H1 (cell line): ENCODE measurements around the gene LCN9. TPM values are rescaled to one million over a fixed set of nuclear protein-coding genes. Genes with fewer than 3 reads are reported as not detected.

Source experiments
- CTCF ChIA-PET: fragments of 300-600 bp; sonication (Branson Sonifier 250); formaldehyde crosslinking; loops from one replicate; lab custom pipeline; 2021; ENCODE audit not compliant: partially characterized antibody; lab: Charles Lee
- POLR2A ChIA-PET: fragments of 300-600 bp; sonication (Branson Sonifier 250); formaldehyde crosslinking; loops from one replicate; lab custom pipeline; 2021; ENCODE audit warnings: inconsistent platforms; ENCODE audit not compliant: partially characterized antibody; lab: Charles Lee
- DNase-seq, 2 experiments: peaks; one replicate each; pipeline versions ENCODE4 v3.0.0 to v3.0.0-alpha.2; 2010 to 2022; ENCODE audit warnings: low spot score in 2 of 2, low read depth in 1 of 2, mixed read lengths in 1 of 2
- FAIRE-seq: peaks from 2 replicates; lab custom pipeline; 2011; peaks lifted over from hg19 to GRCh38; lab: Jason Lieb, UNC
- H2AFZ ChIP-seq: 2 replicates; pipeline ENCODE4 v1.8.1; 2012; ENCODE audit warnings: low read length, inconsistent platforms
- H2AK5ac ChIP-seq: 2 replicates; pipeline ENCODE4 v1.6.1; 2013; ENCODE audit warnings: low read depth, low read length
- H2BK120ac ChIP-seq: replicated peaks from 2 replicates; pipeline ENCODE3; 2013; ENCODE audit warnings: low read depth, low read length, inconsistent platforms
- H2BK12ac ChIP-seq: 2 replicates; pipeline ENCODE4 v1.6.1; 2013; ENCODE audit warnings: low read depth, low read length
- H2BK15ac ChIP-seq: 2 replicates; pipeline ENCODE4 v1.6.1; 2013; ENCODE audit warnings: low read length
- H2BK20ac ChIP-seq: 2 replicates; pipeline ENCODE4 v1.6.1; 2013; ENCODE audit warnings: low read length
- H2BK5ac ChIP-seq: 2 replicates; pipeline ENCODE4 v1.6.1; 2013; ENCODE audit warnings: low read depth, low read length
- H3K14ac ChIP-seq: 2 replicates; pipeline ENCODE4 v1.6.1; 2013; ENCODE audit warnings: inconsistent platforms; ENCODE audit not compliant: insufficient read length
- H3K18ac ChIP-seq: 2 replicates; pipeline ENCODE4 v1.6.1; 2013; ENCODE audit warnings: low read length; ENCODE audit errors: extremely low read depth
- H3K23ac ChIP-seq: 2 replicates; pipeline ENCODE4 v1.6.1; 2013; ENCODE audit warnings: inconsistent platforms; ENCODE audit not compliant: insufficient read length
- H3K23me2 ChIP-seq: 2 replicates; pipeline ENCODE4 v1.6.1; 2013; ENCODE audit warnings: low read depth, low read length
- H3K27ac ChIP-seq: 2 replicates; pipeline ENCODE4 v1.6.1; 2011; ENCODE audit warnings: low read depth, low read length, inconsistent platforms
- H3K27me3 ChIP-seq, 4 experiments: replicated peaks in 1 of 4; 1 replicate in 1 of 4; 2 replicates in 3 of 4; pipeline versions ENCODE4 v1.6.1 to v1.8.1; 2011 to 2013; ENCODE audit warnings: low read length in 3 of 4, mild to moderate bottlenecking in 3 of 4, inconsistent platforms in 2 of 4, mixed read lengths in 2 of 4, moderate library complexity in 1 of 4; ENCODE audit not compliant: control insufficient read depth in 3 of 4, insufficient read depth in 3 of 4; ENCODE audit errors: extremely low read depth in 1 of 4
- H3K36me3 ChIP-seq, 4 experiments: 2 replicates each; pipeline versions ENCODE4 v1.6.1 to v1.8.1; 2011 to 2013; ENCODE audit warnings: mild to moderate bottlenecking in 4 of 4, low read length in 3 of 4, moderate library complexity in 2 of 4, control low read depth in 1 of 4, inconsistent platforms in 1 of 4; ENCODE audit not compliant: insufficient read depth in 4 of 4, control insufficient read depth in 2 of 4
- H3K4ac ChIP-seq: replicated peaks from 2 replicates; pipeline ENCODE3; 2013; ENCODE audit warnings: low read length, low read depth, mixed read lengths, inconsistent platforms; ENCODE audit not compliant: insufficient read length
- H3K4me1 ChIP-seq, 4 experiments: replicated peaks in 1 of 4; 1 replicate in 1 of 4; 2 replicates in 3 of 4; pipeline versions ENCODE4 v1.6.1 to v1.8.1; 2011 to 2013; ENCODE audit warnings: low read length in 3 of 4, inconsistent platforms in 2 of 4, mixed read lengths in 1 of 4; ENCODE audit not compliant: insufficient read depth in 4 of 4, control insufficient read depth in 3 of 4
- H3K4me2 ChIP-seq, 2 experiments: 2 replicates each; pipeline versions ENCODE4 v1.6.1 to v1.8.1; 2011 to 2013; ENCODE audit warnings: low read depth in 2 of 2, low read length in 2 of 2, control low read depth in 1 of 2, inconsistent platforms in 1 of 2, mild to moderate bottlenecking in 1 of 2; ENCODE audit not compliant: insufficient read depth in 1 of 2
- H3K4me3 ChIP-seq, 4 experiments: fragments of 200-600, 300-600 bp in 1 of 4; sonication (generic), shearing (Covaris generic), sonication (Bioruptor Twin) in 1 of 4; 2 replicates each; pipeline versions ENCODE4 v1.5.1 to v1.8.1; 2011 to 2016; ENCODE audit warnings: low read length in 4 of 4, low read depth in 3 of 4, control low read depth in 2 of 4, inconsistent platforms in 2 of 4, mild to moderate bottlenecking in 2 of 4, mixed read lengths in 1 of 4, moderate library complexity in 1 of 4; ENCODE audit not compliant: insufficient read depth in 2 of 4; ENCODE audit errors: extremely low read depth in 1 of 4
- H3K56ac ChIP-seq: replicated peaks from 2 replicates; pipeline ENCODE3; 2013; ENCODE audit warnings: low read depth, mild to moderate bottlenecking, mixed read lengths, low read length, inconsistent platforms; ENCODE audit not compliant: insufficient read length
- H3K79me1 ChIP-seq: 2 replicates; pipeline ENCODE4 v1.6.1; 2013; ENCODE audit warnings: low read depth, low read length, control low read depth
- H3K79me2 ChIP-seq, 2 experiments: 2 replicates each; pipeline versions ENCODE4 v1.6.1 to v1.8.1; 2012 to 2013; ENCODE audit warnings: low read length in 2 of 2, mild to moderate bottlenecking in 2 of 2, inconsistent platforms in 1 of 2; ENCODE audit not compliant: insufficient read depth in 2 of 2, control insufficient read depth in 1 of 2
- H3K9ac ChIP-seq, 4 experiments: replicated peaks in 1 of 4; 1 replicate in 1 of 4; 2 replicates in 3 of 4; pipeline versions ENCODE4 v1.6.1 to v1.8.1; 2011 to 2013; ENCODE audit warnings: low read depth in 3 of 4, low read length in 3 of 4, control low read depth in 2 of 4, mild to moderate bottlenecking in 2 of 4, moderate library complexity in 2 of 4, inconsistent platforms in 1 of 4; ENCODE audit errors: extremely low read depth in 1 of 4
- H3K9me3 ChIP-seq, 2 experiments: 2 replicates each; pipeline versions ENCODE4 v1.6.1 to v1.8.1; 2012 to 2013; ENCODE audit warnings: mild to moderate bottlenecking in 2 of 2, moderate library complexity in 2 of 2, control low read depth in 1 of 2, inconsistent platforms in 1 of 2, low read depth in 1 of 2, low read length in 1 of 2, mixed read lengths in 1 of 2; ENCODE audit not compliant: insufficient read depth in 2 of 2
- H4K20me1 ChIP-seq, 2 experiments: replicated peaks in 1 of 2; 2 replicates each; pipeline versions ENCODE3 to v1.8.1; 2011 to 2013; ENCODE audit warnings: inconsistent platforms in 2 of 2, low read length in 2 of 2, mild to moderate bottlenecking in 1 of 2; ENCODE audit not compliant: insufficient read depth in 2 of 2, control insufficient read depth in 1 of 2
- H4K5ac ChIP-seq: 2 replicates; pipeline ENCODE4 v1.6.1; 2013; ENCODE audit warnings: low read length, low read depth, mixed read lengths, inconsistent platforms; ENCODE audit not compliant: insufficient read length
- H4K8ac ChIP-seq: 2 replicates; pipeline ENCODE4 v1.8.0; 2013; ENCODE audit warnings: mild to moderate bottlenecking, moderate library complexity, low read length, inconsistent platforms; ENCODE audit not compliant: insufficient read depth; ENCODE audit errors: extremely low read depth
- H4K91ac ChIP-seq: replicated peaks from 2 replicates; pipeline ENCODE3; 2013; ENCODE audit warnings: low read length, mixed read lengths, inconsistent platforms; ENCODE audit not compliant: insufficient read length
- ASH2L ChIP-seq: fragments of 200-600, 300-600 bp; sonication (generic); IDR thresholded peaks from one replicate; pipeline ENCODE4 v1.7.1; 2017; ENCODE audit warnings: low read length
- BACH1 ChIP-seq: IDR thresholded peaks from 2 replicates; pipeline ENCODE4 v1.6.1; 2012; ENCODE audit warnings: low read length, improper control_type of control experiment
- CBX5 ChIP-seq: fragments of 300-800, 300-1000 bp; sonication (generic); IDR thresholded peaks from 2 replicates; pipeline ENCODE4 v1.7.1; 2016; ENCODE audit warnings: antibody characterized with exemption, low read length, low read depth
- CTBP2 ChIP-seq: IDR thresholded peaks from 2 replicates; pipeline ENCODE4 v1.7.0; 2011; ENCODE audit warnings: borderline replicate concordance, mild to moderate bottlenecking, moderate library complexity, mixed read lengths, low read length; ENCODE audit not compliant: insufficient read depth, insufficient read length
- EZH2 ChIP-seq: fragments of 200-600 bp; sonication (generic); IDR thresholded peaks from 2 replicates; pipeline ENCODE4 v1.7.1; 2012; ENCODE audit warnings: low read depth, mild to moderate bottlenecking, moderate library complexity, low read length, inconsistent platforms; ENCODE audit not compliant: severe bottlenecking
- KDM1A ChIP-seq: fragments of 200-600, 300-600 bp; sonication (generic); IDR thresholded peaks from 2 replicates; pipeline ENCODE4 v1.7.1; 2016; ENCODE audit warnings: mild to moderate bottlenecking, low read length, borderline replicate concordance
- NANOG ChIP-seq: IDR thresholded peaks from 2 replicates; pipeline ENCODE4 v1.6.1; 2011; ENCODE audit warnings: low read length, low read depth, mild to moderate bottlenecking, inconsistent platforms; ENCODE audit not compliant: insufficient read depth, poor library complexity, severe bottlenecking
- RNF2 ChIP-seq: fragments of 200-900, 300-1000 bp; sonication (generic); IDR thresholded peaks from 2 replicates; pipeline ENCODE4 v1.7.1; 2016; ENCODE audit warnings: borderline replicate concordance, low read depth, mild to moderate bottlenecking, antibody characterized with exemption, low read length; ENCODE audit not compliant: poor library complexity, severe bottlenecking; ENCODE audit errors: missing control alignments
- TCF12 ChIP-seq: IDR thresholded peaks from 2 replicates; pipeline ENCODE4 v1.6.1; 2011; ENCODE audit warnings: low read depth, mild to moderate bottlenecking, low read length
- WGBS, 2 experiments: shearing (Covaris generic) in 1 of 2; methylation state at CpG; one replicate each; pipeline versions ENCODE4 v1.1.6 to v1.1.7; 2013 to 2015; ENCODE audit warnings: low lambda C conversion rate in 2 of 2, mixed read lengths in 2 of 2, inconsistent platforms in 1 of 2, low coverage in 1 of 2, missing lambda C conversion rate in 1 of 2; ENCODE audit not compliant: insufficient replicate concordance in 2 of 2, insufficient coverage in 1 of 2, insufficient read length in 1 of 2; ENCODE audit errors: extremely low coverage in 1 of 2, missing lambda C conversion rate in 1 of 2; 5-methylcytosine and 5-hydroxymethylcytosine counted together
- polyA plus RNA-seq, 7 experiments: library from polyadenylated mRNA; depleted of rRNA in 3 of 7; stranded (reverse) in 5 of 7; unstranded in 2 of 7; fragments of >200 nt in 5 of 7; fragments of 200-250 nt in 2 of 7; gene quantifications; 1 replicate in 5 of 7; 2 replicates in 1 of 7; 4 replicates in 1 of 7; pipeline versions ENCODE4 v1.2.1 to v1.2.3, GENCODE V29; 2011 to 2013; ENCODE audit warnings: missing spikeins in 2 of 7, mixed read lengths in 2 of 7
- total RNA-seq: library from RNA; stranded (reverse); fragmentation: NEBNext Ultra II Directional; extraction: Animal tissue kit (Norgen Biotek cat#: 25700); gene quantifications from 2 replicates; pipeline ENCODE4 v1.2.1, GENCODE V29; 2021
- TF ChIP-seq, protein P1 (sequence below): IDR thresholded peaks from 2 replicates; pipeline ENCODE4 v1.6.1; 2011; ENCODE audit warnings: low read depth, mild to moderate bottlenecking, low read length; ENCODE audit not compliant: insufficient read depth

Gene LCN9
- total and polyA plus RNA-seq, 2 of the 8 experiments (the other 6 are each of a cell fraction or from before 2014, with no cell fraction given): 2.3 to 3.1 TPM

DNA sequence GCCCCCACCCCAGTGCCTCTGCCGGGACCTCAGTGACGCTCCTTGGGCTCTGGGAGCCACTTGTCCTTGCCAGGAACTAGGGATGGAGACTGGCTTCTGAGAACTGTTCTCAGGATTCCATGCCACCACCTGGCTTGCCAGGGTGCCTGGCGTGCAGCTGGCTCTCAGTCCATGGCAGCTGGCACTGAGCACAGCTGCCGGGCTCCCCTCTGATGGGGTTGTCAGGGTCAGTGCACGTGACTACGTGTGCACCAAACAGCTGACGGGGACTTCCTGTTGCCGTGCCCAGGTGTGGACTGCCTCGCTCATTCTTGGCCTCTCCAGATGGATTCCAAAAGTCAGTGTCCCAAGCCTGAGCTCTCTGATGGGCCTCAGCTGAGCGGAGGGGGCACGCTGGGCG, 48.3 kb downstream of the LCN9 start:
- no peak overlapping the region for H4K5ac ChIP-seq
- FAIRE-seq (no peak), DNase-seq (no peak)
- ChIA-PET CTCF (interaction anchor here (1.0 to 1.7 kb wide), 6 partner anchors 9 to 108 kb away, joined by 3 to 6 read pairs (median 4); partner anchors contain the start of gene KCNT1), POLR2A (interaction anchor here (0.7 kb wide), 1 partner anchor 16 kb away, joined by 3 read pairs; no protein-coding TSS in a partner anchor)
- no peak overlapping the region for H3K56ac ChIP-seq
- H2BK12ac ChIP-seq: no peak overlapping the region
- H3K79me2 ChIP-seq: no peaks in the 10 kb centered on the region
- H2BK20ac ChIP-seq: no peak overlapping the region
- H2AK5ac ChIP-seq: no peak overlapping the region
- H3K23ac ChIP-seq: no peak overlapping the region
- peaks cover 0 to 3% (median 0%) of the 10 kb centered on the region in 4 experiments; a peak in 1 of 7 replicates for H3K4me1 ChIP-seq
- H3K36me3 ChIP-seq: no peaks in the 10 kb centered on the region
- no peak overlapping the region; the same call in 1 of the 2 replicates for H4K8ac ChIP-seq
- no peak overlapping the region for H2BK5ac ChIP-seq
- no peak overlapping the region for H3K9ac ChIP-seq
- no peak overlapping the region for H3K4me2 ChIP-seq
- H3K79me1 ChIP-seq: no peaks in the 10 kb centered on the region
- 94% methylated on average over 12 of the region's 12 CpGs; no CpG with 5 or more reads in 1 of the 2 experiments for WGBS, 2 experiments
- H3K18ac ChIP-seq: no peak overlapping the region
- H4K91ac ChIP-seq: no peak overlapping the region
- H3K27me3 ChIP-seq: peaks cover 0 to 25% (median 21%) of the 10 kb centered on the region in 4 experiments; a peak in 6 of 7 replicates
- H3K9me3 ChIP-seq: no peaks in the 10 kb centered on the region
- no peak overlapping the region for H2AFZ ChIP-seq
- no peak overlapping the region for H3K14ac ChIP-seq
- no peak overlapping the region for H3K4me3 ChIP-seq
- no peak overlapping the region for H3K27ac ChIP-seq
- no peaks in the 10 kb centered on the region for H3K23me2 ChIP-seq
- no peak overlapping the region for H2BK15ac ChIP-seq
- H4K20me1 ChIP-seq: peaks cover 4 to 10% of the 10 kb centered on the region in 2 experiments
- TF ChIP-seq ASH2L (no peak), TCF12 (no peak), CTBP2 (no peak), BACH1 (no peak), CBX5 (no peak), KDM1A (no peak), NANOG (no peak), RNF2 (no peak), EZH2 (no peak)
- TF ChIP-seq, protein P1, sequence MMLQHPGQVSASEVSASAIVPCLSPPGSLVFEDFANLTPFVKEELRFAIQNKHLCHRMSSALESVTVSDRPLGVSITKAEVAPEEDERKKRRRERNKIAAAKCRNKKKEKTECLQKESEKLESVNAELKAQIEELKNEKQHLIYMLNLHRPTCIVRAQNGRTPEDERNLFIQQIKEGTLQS: no peak
- H2BK120ac ChIP-seq: no peak overlapping the region
- H3K4ac ChIP-seq: no peak overlapping the region
